ENCODE data around the gene SHISA5. TPM values are rescaled to one million over a fixed set of nuclear protein-coding genes. Genes with fewer than 3 reads are reported as not detected.

SHISA5 gene
- total RNA-seq, 2 experiments from 2014 or later, result 85.7 to 90.3 TPM

DNA sequence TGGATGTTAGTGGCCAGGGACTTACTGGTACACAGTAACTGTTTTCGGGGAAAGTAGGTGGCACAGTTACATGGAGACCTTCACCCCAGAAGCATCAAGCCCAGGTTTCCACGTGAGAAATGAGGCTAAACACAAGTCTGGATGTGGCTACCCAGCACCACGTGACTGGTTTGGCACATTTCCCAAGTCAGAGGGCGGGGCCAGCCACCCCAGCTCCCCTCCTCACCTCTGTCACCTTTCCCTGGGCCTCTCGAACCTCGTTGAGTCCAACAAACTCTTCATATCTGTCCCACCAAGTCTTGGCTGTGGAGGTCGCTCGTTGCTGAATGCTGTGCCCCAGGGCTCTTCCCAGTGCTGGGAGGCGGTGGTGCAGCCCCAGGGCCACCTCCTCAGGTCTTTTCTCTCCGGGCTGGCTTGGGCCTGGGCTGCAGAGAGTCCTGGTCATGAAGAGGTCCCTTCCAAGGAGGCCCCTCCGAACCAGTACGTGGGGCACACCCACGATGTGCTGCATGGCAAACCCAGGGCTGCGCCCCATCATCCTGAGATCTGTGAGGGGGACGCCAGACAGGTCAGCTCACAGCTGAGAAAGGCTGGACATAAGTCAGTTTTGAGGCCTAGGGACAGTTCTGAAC lies 69.3 kb downstream of the SHISA5 start:
- Mint-ChIP-seq H3K27me3 (ENCODE audit: low read depth) (no peaks in the 10 kb centered on the region), H3K9me3 (no peaks in the 10 kb centered on the region), H3K4me1 (ENCODE audit: low read depth) (peaks cover 40% of the 10 kb centered on the region), H3K36me3 (ENCODE audit: low read depth) (peaks cover 18% of the 10 kb centered on the region), H3K27ac (no peak overlapping the region), H3K4me3 (no peak overlapping the region)
- CTCF ChIA-PET, result interaction anchor here (0.6 to 6.1 kb wide), 10 partner anchors 16 to 485 kb away, joined by 3 to 72 read pairs (median 5); partner anchors contain the start of gene PFKFB4
- intact Hi-C loops (cut with micrococcal nuclease), result no loop called here
- DNase-seq, result no peak

DNA sequence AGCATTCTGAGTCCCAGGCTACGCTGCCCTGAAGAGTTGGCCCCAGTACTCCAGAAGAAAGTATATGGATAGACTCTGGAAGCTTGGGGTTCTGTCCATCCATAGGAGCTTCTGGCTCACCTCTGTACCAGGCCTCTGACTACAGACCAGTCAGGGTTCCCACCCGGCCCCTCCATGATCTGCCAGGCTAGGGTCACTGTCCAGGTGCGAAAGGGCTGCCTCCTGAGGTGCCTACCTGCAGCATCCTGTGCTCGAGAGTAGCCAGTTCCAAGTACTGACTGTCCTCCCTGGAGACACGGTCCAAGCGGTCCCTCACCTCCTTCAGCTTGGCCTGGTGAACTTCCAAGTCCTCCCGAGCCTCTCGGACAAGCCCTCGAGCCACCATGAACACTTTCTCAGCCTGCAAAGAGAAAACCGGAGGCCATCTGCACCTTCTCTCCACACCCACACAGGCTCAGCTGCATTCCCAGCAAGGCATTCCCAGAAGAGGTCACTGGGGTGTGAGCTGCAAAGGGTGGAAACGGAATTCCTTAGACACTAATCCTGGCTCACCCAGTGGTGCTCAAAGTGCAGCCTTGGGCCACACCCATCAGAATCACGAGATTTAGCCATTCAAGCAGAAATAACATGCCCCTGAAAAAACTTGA lies 70.4 kb downstream of the SHISA5 start:
- Mint-ChIP-seq H3K9me3 (no peaks in the 10 kb centered on the region), H3K4me3 (no peak overlapping the region)
- no peak for DNase-seq

DNA sequence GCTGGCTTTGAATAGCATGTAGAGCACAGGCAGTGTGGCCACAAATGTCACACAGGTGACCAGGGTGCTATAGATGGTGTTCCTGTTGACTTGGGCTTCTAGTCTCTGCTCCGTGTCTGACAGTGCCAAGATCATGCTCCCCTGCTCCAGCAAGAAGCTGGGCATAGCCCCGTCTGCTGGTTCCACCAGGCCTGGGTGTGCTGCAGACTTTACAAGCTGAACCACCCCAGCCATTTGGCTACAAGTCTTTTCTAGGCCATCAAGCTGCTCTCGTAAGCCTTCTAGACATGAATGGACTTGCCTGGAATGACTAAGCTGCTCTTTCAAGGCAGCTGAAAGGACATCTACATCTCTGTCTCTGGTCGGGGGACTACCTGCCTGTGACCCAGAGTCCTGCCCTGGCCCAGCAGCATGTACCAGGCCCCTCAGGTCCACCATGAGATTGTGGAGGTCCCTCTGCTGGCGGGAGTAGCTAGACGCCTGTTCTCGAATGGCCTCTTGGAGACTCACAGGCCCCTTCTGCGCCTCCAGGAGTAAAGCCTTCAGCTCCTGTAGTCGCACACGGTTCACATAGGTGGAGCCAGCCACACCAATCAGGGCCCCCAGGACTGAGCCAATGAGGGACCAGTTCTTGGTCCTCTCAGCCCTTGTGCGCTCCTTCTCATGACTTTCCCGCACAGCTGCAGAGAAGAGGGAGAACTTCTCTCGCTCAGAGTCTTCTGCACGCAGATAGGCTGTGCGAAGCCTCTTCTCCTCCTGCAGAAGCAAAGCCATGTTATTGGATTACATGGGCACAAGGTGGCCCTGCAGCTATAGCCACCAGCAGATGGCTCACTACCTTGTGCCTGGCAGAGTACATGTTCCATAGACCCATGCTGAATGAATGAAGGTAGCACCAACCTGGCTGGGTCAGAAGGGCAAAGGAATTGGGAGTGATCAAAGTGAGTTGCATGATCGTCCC lies 71.3 kb downstream of the SHISA5 start:
- CTCF ChIA-PET, result interaction anchor here (0.5 to 6.1 kb wide), 9 partner anchors 12 to 365 kb away, joined by 3 to 72 read pairs (median 4); partner anchors contain the start of gene PFKFB4
- no peak overlapping the region for H3K4me3 Mint-ChIP-seq
- intact Hi-C loops (cut with micrococcal nuclease), result no loop called here
- H3K4me1 Mint-ChIP-seq (ENCODE audit: low read depth), result peaks cover 25% of the 10 kb centered on the region
- H3K36me3 Mint-ChIP-seq (ENCODE audit: low read depth), result peaks cover 18% of the 10 kb centered on the region
- no peak for DNase-seq
- peak overlapping the region; percentile 22 for H3K27ac Mint-ChIP-seq
- H3K9me3 Mint-ChIP-seq, result no peaks in the 10 kb centered on the region
- peaks cover 7% of the 10 kb centered on the region for H3K27me3 Mint-ChIP-seq (ENCODE audit: low read depth)

More for the DNA sequence above, 70.4 kb downstream of the SHISA5 start:
- Mint-ChIP-seq H3K36me3 (ENCODE audit: low read depth) (peaks cover 18% of the 10 kb centered on the region), H3K27ac (no peak overlapping the region), H3K27me3 (ENCODE audit: low read depth) (no peaks in the 10 kb centered on the region), H3K4me1 (ENCODE audit: low read depth) (peaks cover 33% of the 10 kb centered on the region)
- CTCF ChIA-PET, result interaction anchor here (0.5 to 6.1 kb wide), 9 partner anchors 11 to 311 kb away, joined by 3 to 72 read pairs (median 4); partner anchors contain the start of gene PFKFB4
- intact Hi-C loops (cut with micrococcal nuclease), result no loop called here

DNA sequence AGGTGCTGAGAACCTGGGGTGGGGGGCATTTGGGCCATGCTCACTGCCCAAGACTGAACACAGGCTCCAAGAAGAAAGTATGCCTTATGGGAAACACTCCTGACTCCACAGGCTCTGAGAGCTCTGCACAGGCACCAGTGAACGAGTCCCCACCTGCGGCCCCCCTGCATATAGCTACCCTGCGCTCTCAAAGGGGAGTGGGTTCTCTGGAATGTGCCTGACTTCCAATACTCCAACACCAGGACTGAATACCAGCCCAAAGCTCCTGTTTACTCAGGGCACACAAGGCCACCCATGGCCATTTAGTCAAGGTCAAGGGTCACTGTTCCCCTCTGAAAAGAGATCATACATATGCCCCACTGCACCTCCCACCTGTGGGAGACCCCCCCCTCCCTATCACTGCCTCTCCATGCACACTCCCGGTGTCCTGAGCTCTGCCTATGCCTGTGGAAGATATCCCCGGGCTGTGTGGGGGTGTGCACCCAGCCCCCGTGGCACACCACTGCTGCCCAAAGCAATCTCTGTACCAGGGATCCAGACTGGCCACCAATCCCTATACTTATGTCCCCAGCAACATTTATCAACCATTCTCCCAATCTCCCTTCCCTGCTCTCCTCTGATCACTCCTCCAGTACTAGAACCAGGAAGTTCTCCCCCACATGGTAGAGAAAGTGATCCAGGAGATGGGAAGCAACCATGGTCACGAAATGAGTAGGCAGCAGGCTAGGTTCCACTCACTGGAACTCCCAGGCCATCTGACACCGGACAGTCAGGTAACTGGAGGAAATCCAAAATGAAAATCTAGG lies 72.5 kb downstream of the SHISA5 start:
- intact Hi-C loops (cut with micrococcal nuclease), result no loop called here
- Mint-ChIP-seq H3K36me3 (ENCODE audit: low read depth) (peaks cover 18% of the 10 kb centered on the region), H3K27me3 (ENCODE audit: low read depth) (peaks cover 7% of the 10 kb centered on the region), H3K27ac (peak overlapping the region; percentile 48), H3K9me3 (no peaks in the 10 kb centered on the region), H3K4me3 (no peak overlapping the region), H3K4me1 (ENCODE audit: low read depth) (peaks cover 23% of the 10 kb centered on the region)
- CTCF ChIA-PET, result interaction anchor here (0.8 to 1.8 kb wide), 4 partner anchors 9 to 124 kb away, joined by 6 to 10 read pairs (median 6); partner anchors contain the start of genes CCDC51 and TMA7
- no peak for DNase-seq

DNA sequence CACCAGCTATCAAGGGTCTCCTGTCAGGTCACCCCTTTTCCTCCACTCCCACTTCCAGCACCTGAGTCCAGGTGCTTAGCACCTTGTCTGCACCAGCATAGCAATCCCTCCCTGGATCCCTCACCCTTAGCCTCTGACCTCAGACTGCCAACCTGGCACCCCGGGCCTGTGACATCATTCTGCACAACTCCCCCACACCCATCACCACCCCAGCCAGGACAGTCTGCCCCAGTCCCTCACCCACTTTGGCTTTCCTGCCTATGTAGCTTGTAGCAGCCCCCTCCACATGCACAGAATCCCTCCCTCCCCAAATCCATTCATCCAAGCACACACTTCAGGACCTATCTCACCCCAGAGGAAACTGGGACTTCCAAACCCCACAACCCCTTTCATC lies 73.3 kb downstream of the SHISA5 start:
- Mint-ChIP-seq H3K4me3 (peak overlapping the region; percentile 72), H3K4me1 (ENCODE audit: low read depth) (peaks cover 23% of the 10 kb centered on the region), H3K9me3 (no peaks in the 10 kb centered on the region), H3K36me3 (ENCODE audit: low read depth) (peaks cover 18% of the 10 kb centered on the region), H3K27me3 (ENCODE audit: low read depth) (peaks cover 7% of the 10 kb centered on the region), H3K27ac (no peak overlapping the region)
- no peak for DNase-seq
- CTCF ChIA-PET, result interaction anchor here (1.5 to 1.8 kb wide), 2 partner anchors 9 to 30 kb away, joined by 6 read pairs; partner anchors contain the start of genes CCDC51 and TMA7
- intact Hi-C loops (cut with micrococcal nuclease), result no loop called here

DNA sequence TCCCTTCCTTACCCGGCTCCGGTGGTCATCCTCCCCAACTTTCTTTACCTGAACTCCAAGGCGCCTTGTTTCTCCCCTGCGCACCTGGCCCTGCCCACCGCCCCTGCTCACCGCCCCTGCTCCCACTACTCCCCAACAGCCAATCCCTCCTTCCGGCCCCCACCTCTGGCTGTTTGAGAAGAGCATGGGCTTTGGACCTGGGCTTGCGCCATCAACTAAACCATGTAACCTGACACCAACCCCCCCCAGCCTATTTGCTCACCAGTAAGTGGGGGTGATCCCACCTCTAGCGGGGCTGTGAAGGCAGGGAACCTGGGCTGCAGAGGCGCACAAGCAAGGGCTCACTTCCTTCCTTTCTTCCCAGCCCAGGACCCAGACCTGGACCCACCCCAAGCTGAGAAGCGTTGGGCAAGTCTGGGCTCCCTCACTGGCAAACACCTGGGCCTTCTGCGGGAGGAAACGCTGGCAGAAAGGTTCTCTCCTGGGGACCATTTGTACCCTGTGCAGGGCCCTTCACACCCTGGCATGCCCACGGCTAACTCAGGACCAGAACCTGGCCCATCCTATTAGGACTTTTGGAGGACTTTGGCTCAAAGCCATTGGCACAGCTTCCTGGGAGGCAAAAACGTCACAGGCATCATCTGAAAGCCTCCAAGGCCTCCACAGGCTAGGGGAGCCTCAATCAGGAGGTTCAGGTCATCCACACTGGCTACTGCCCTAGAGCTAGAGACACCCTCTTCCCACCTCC lies 73.8 kb downstream of the SHISA5 start, which contains the start of gene PLXNB1:
PLXNB1 (minus strand) TSS at position 127 of the 748 bp plus-strand sequence. CDS start 5,475 bp downstream, outside the sequence.
- peak; percentile 28 for DNase-seq

DNA sequence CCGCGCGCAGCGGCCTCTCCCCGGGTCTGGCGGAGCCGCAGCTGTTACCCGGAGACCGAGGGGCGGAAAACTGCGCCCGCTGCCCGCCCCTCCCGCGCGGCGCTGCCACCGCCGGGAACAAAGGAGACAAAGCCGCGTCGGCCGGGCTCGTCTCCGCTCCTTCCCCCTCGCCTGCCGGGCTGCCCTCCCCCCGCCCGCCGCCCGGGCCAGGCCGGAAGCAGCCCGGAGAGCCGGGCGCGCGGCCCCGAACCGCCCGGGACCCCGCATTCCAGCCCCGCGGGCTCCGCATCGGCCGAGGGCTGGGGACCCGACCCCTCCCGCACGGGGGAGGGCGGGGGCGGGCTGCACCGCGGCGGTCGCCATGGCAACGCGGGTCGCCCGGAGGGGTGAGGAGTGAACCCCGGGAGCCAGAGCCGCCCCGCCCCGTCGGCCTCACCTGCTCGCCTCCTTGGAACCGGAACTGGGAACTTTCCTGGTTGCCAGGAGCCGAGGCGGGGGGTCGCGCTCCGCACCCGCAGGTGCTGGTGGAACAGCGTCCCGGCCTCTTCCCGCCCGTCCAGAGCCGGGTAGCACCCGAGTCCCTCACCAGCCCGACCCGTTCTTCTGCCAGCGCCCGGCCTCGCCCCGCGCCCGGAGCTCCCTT lies 74.5 kb downstream of the SHISA5 start:
- CTCF ChIA-PET, result interaction anchor here (1.8 kb wide), 1 partner anchor 11 kb away, joined by 6 read pairs; the partner anchor contains the start of genes CCDC51 and TMA7
- H3K27me3 Mint-ChIP-seq (ENCODE audit: low read depth), result peaks cover 7% of the 10 kb centered on the region
- peaks cover 18% of the 10 kb centered on the region for H3K36me3 Mint-ChIP-seq (ENCODE audit: low read depth)
- peak; percentile 49 for DNase-seq
- no peak overlapping the region for H3K27ac Mint-ChIP-seq
- H3K9me3 Mint-ChIP-seq, result no peaks in the 10 kb centered on the region
- intact Hi-C loops (cut with micrococcal nuclease), result no loop called here
- H3K4me1 Mint-ChIP-seq (ENCODE audit: low read depth), result peaks cover 15% of the 10 kb centered on the region
- peak overlapping the region; percentile 72 for H3K4me3 Mint-ChIP-seq

More for the DNA sequence above, 73.8 kb downstream of the SHISA5 start, which contains the start of gene PLXNB1:
- Mint-ChIP-seq H3K27me3 (ENCODE audit: low read depth) (peaks cover 7% of the 10 kb centered on the region), H3K4me1 (ENCODE audit: low read depth) (peaks cover 19% of the 10 kb centered on the region), H3K27ac (no peak within 1 kb of the TSS), H3K36me3 (ENCODE audit: low read depth) (peaks cover 18% of the 10 kb centered on the region), H3K9me3 (no peaks in the 10 kb centered on the region), H3K4me3 (peak within 1 kb of the TSS; percentile 72)
- intact Hi-C loops (cut with micrococcal nuclease), result no loop called here
- CTCF ChIA-PET, result interaction anchor here (1.5 to 1.8 kb wide), 2 partner anchors 10 to 29 kb away, joined by 6 read pairs; partner anchors contain the start of genes CCDC51 and TMA7

DNA sequence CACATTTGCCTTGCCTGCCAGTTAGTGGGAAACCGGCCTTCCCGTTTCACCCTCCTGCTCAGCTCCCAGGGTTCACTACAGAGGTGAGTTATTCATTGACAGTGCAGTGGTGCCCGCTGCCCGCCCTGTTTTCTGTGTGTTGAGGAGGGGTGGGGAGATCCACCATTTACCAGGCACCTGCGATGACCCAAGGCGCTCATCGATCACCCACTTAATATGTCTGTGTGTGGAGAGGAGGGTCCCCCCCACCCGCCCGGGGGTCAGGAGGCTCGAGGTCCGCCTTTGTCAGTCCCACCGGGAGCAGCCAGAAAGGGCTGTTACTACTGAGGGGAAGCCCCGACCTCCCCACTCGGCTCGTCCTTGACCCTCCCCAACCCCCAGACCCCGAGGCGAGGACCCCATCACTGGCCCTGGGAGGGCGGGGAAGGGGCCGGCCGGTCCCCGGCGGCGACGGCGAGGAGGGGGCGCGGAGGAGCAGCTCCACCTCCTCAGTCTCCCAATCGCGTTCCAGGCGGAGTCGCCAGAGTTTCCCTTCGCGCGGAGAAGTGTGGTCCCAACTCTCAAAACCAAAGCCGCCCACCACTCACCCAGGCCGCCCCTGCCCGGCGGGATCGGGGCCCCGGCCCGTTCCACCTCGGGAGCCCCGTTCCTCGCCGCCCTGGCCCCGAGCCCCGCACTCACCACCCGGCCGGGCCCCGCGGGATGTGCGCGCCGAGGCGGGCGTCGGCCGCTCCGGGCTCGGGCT lies 75.2 kb downstream of the SHISA5 start:
- Mint-ChIP-seq H3K9me3 (no peaks in the 10 kb centered on the region), H3K36me3 (ENCODE audit: low read depth) (peaks cover 14% of the 10 kb centered on the region), H3K4me1 (ENCODE audit: low read depth) (peaks cover 11% of the 10 kb centered on the region), H3K27me3 (ENCODE audit: low read depth) (peaks cover 7% of the 10 kb centered on the region), H3K27ac (no peak overlapping the region), H3K4me3 (peak overlapping the region; percentile 44)
- CTCF ChIA-PET, result interaction anchor here (3.8 kb wide), 1 partner anchor 8 kb away, joined by 22 read pairs; no protein-coding TSS in a partner anchor
- no peak for DNase-seq
- intact Hi-C loops (cut with micrococcal nuclease), result no loop called here

DNA sequence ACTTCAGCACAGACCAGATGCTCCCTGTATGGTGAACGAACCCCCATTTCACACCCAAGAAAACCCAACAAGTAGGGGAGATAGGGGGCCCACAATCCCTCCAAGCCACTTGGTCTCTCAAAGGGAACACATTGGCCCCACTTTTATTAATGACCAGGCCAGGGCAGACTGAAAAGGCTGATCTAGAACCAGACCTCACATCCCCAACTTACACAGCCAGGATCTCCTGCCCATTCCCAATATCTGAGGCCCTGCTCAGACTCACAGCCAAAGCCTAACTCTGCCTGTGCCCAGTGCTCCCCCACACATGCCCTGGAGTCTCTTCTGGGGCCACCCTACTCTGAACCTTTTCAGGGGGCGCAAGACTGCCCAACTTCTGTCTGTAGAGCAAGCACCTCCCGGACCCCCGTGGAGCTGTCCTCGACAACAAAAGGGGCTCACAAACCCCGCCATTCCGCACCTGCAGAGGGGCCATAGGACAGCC lies 75.8 kb downstream of the SHISA5 start:
- Mint-ChIP-seq H3K36me3 (ENCODE audit: low read depth) (peaks cover 13% of the 10 kb centered on the region), H3K4me3 (peak overlapping the region; percentile 44), H3K27me3 (ENCODE audit: low read depth) (peaks cover 7% of the 10 kb centered on the region), H3K27ac (no peak overlapping the region), H3K9me3 (no peaks in the 10 kb centered on the region), H3K4me1 (ENCODE audit: low read depth) (peaks cover 11% of the 10 kb centered on the region)
- no peak for DNase-seq
- CTCF ChIA-PET, result interaction anchor here (3.8 kb wide), 1 partner anchor 8 kb away, joined by 22 read pairs; no protein-coding TSS in a partner anchor
- intact Hi-C loops (cut with micrococcal nuclease), result no loop called here

DNA sequence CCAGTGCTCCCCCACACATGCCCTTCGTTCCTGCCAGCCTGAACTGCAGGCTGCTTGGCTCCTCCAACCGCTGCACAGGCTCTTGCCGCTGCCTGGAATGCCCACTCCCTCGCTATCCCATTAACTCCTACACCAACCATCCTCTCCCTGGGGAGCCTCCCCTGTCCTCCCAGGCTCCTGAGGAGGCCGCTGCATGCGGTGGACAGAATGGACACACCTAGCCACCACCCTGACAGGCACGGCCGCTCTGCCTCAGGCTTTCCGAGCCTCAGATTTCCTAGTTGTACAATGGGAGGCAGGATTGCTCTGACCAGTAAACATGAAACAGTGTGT lies 76.4 kb downstream of the SHISA5 start:
- intact Hi-C loops (cut with micrococcal nuclease), result no loop called here
- CTCF ChIA-PET, result interaction anchor here (3.8 kb wide), 1 partner anchor 9 kb away, joined by 22 read pairs; no protein-coding TSS in a partner anchor
- H3K36me3 Mint-ChIP-seq (ENCODE audit: low read depth), result peaks cover 13% of the 10 kb centered on the region
- H3K4me3 Mint-ChIP-seq, result peak overlapping the region; percentile 44
- no peak overlapping the region for H3K27ac Mint-ChIP-seq
- peaks cover 11% of the 10 kb centered on the region for H3K4me1 Mint-ChIP-seq (ENCODE audit: low read depth)
- no peaks in the 10 kb centered on the region for H3K9me3 Mint-ChIP-seq
- H3K27me3 Mint-ChIP-seq (ENCODE audit: low read depth), result peaks cover 7% of the 10 kb centered on the region
- no peak for DNase-seq

Measured in activated naive CD4-positive, alpha-beta T cell treated with anti-CD3 and anti-CD28 coated beads for 36 hours (primary cell).